Brain microvascular endothelial cell (primary cell): ENCODE data around the gene BTG3.

ENCODE experiments used
- DNase-seq: peaks from one replicate; pipeline ENCODE4 v3.0.0-alpha.2; 2020
- H3K27ac ChIP-seq: fragments of 250-450 bp; sonication (Bioruptor Pico); 2 replicates; pipeline ENCODE4 v1.5.1; 2020; ENCODE audit warnings: mild to moderate bottlenecking, moderate library complexity
- H3K27me3 ChIP-seq: fragments of 250-450 bp; sonication (Bioruptor Pico); replicated peaks from 2 replicates; pipeline ENCODE4 v1.5.1; 2020; ENCODE audit warnings: mild to moderate bottlenecking
- H3K36me3 ChIP-seq: fragments of 250-450 bp; sonication (Bioruptor Pico); replicated peaks from 2 replicates; pipeline ENCODE4 v1.5.1; 2020; ENCODE audit warnings: mild to moderate bottlenecking
- H3K4me3 ChIP-seq: 2 replicates; pipeline ENCODE4 v1.5.1; 2011; ENCODE audit warnings: low read depth, mild to moderate bottlenecking, control low read depth, low read length, moderate library complexity
- CTCF ChIP-seq: IDR thresholded peaks from 2 replicates; pipeline ENCODE4 v1.5.1; 2011; ENCODE audit warnings: low read depth, mild to moderate bottlenecking, moderate library complexity, low read length, control low read depth, inconsistent platforms; ENCODE audit errors: missing control alignments
- in situ Hi-C: cut with HindIII; loops from 2 replicates; pipeline ENCODE4 v1.10.0; 2017; ENCODE audit warnings: low sequenced_read_pairs, low pct_ligation_motif_present

The BTG3 gene

DNA sequence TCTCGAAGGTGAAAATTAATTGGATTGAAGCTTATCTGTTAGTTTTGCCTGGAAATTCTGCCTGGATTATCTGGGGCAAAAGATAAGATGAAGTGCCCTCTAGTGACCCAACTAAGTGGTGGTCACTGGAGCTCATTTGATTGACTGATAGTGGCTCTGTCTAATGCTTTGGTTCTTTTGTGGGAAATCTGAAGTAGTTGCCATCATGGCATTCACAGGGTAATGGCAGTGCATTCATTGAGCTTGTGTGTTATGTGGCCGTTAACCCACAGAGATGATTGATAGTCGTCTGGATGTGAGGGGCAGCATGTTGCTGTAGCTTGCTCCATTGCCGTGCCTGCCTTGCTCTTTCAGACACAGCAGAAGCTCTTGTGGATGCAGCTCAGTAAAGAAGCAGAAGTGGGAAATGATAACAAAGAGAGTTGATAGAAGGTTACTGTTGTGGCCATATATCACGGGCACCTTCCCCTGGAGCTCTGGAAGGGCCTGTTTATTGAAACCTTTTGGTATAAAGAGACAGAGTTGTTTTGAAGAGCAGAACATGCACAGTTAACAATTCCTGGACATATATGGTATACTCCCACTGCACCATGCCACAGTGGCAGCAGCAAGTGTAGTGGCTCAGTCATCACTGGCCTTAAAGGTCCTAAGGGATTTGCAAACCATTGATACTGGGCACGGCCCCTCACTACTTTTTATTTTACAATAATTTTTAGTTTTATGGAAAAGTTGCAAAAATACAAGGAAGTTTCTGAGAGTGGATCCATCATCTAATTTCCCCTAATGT, 57.8 kb downstream of the BTG3 start:
- Histone ChIP-seq H3K36me3 (no peaks in the 10 kb centered on the region), H3K27ac (no peak overlapping the region), H3K27me3 (no peaks in the 10 kb centered on the region), H3K4me3 (no peak overlapping the region)
- in situ Hi-C loops = loop anchor here (25.0 kb wide), 1 partner anchor 168 kb away; no protein-coding TSS in a partner anchor
- TF ChIP-seq CTCF = peak; percentile 43
- no peak for DNase-seq

GRCh38 chr21:17554120-17554519, 58.6 kb downstream of the BTG3 start:
- TF ChIP-seq CTCF = no peak
- in situ Hi-C loops = loop anchor here (25.0 kb wide), 1 partner anchor 167 kb away; no protein-coding TSS in a partner anchor
- H3K27me3 ChIP-seq = no peaks in the 10 kb centered on the region
- no peak overlapping the region for H3K27ac ChIP-seq
- H3K4me3 ChIP-seq = no peak overlapping the region
- no peak for DNase-seq
- no peaks in the 10 kb centered on the region for H3K36me3 ChIP-seq

- in situ Hi-C loops = loop anchor here (25.0 kb wide), 1 partner anchor 165 kb away; no protein-coding TSS in a partner anchor
- DNase-seq = no peak
- no peak overlapping the region for H3K27ac ChIP-seq
- H3K4me3 ChIP-seq = no peak overlapping the region
- TF ChIP-seq CTCF = no peak
- no peaks in the 10 kb centered on the region for H3K36me3 ChIP-seq
- no peaks in the 10 kb centered on the region for H3K27me3 ChIP-seq
Observed at GRCh38 chr21:17552410-17552809, 60.3 kb downstream of the BTG3 start.

DNA sequence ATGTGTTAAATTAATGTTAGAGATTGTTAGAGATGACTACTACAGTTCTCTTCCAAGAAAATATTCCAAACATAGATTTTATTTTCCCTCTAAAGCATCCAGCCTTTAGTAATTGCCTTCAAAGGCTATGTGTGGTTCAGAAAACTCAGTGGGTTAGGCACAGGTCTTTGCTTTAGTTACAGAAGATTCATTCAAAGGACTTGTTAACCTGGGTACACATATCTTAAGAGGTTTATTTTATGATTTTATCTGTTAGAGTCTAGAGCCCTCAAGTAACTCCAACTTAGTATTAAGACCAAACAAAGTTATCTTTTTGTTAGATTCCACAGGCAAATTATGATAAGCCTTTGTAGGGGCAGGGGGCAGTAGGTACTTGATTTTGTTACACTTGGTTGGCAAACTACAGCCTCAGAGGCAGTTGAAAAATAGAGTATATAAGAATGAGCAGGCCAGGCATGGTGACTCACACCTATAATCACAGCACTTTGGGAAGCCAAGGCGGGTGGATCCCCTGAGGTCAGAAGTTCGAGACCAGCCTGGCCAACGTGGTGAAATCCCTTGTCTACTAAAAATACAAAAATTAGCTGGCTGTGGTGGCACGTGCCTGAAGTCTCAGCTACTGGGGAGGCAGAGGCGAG, 61.9 kb downstream of the BTG3 start:
- H3K36me3 ChIP-seq = no peaks in the 10 kb centered on the region
- in situ Hi-C loops = loop anchor here (25.0 kb wide), 1 partner anchor 163 kb away; no protein-coding TSS in a partner anchor
- no peak for TF ChIP-seq CTCF

GRCh38 chr21:17548262-17548661, 64.4 kb downstream of the BTG3 start:
- Histone ChIP-seq H3K4me3 (no peak overlapping the region), H3K36me3 (no peaks in the 10 kb centered on the region), H3K27me3 (no peaks in the 10 kb centered on the region), H3K27ac (no peak overlapping the region)
- no peak for TF ChIP-seq CTCF
- DNase-seq = no peak
- in situ Hi-C loops = no loop called here

More for the DNA sequence above, 61.9 kb downstream of the BTG3 start:
- Histone ChIP-seq H3K27ac (no peak overlapping the region), H3K27me3 (no peaks in the 10 kb centered on the region), H3K4me3 (no peak overlapping the region)
- peak; percentile 20 for DNase-seq
